Astrocyte (in vitro differentiated cells and primary cell): Measurements from ENCODE around the gene TCAIM. TPM values are rescaled to one million over a fixed set of nuclear protein-coding genes. Genes with fewer than 3 reads are reported as not detected.
"Not testable (repeated sequence)": the region's sequence is repeated elsewhere in the genome, so short reads cannot be mapped to it uniquely, and the experiment has no call there.

ENCODE experiments used
- DNase-seq: peaks from one replicate; pipeline ENCODE4 v3.0.0-alpha.2; 2010; ENCODE audit warnings: low read depth
- FAIRE-seq: peaks from 2 replicates; lab custom pipeline; 2011; peaks lifted over from hg19 to GRCh38; lab: Jason Lieb, UNC
- H2AFZ ChIP-seq: 2 replicates; pipeline ENCODE4 v1.6.0; 2012; ENCODE audit warnings: low read depth, low read length, inconsistent platforms
- H3K27ac ChIP-seq: 2 replicates; pipeline ENCODE4 v1.5.1; 2011; ENCODE audit warnings: low read depth, low read length, inconsistent platforms
- H3K27me3 ChIP-seq: 2 replicates; pipeline ENCODE4 v1.6.0; 2011; ENCODE audit warnings: low read length, inconsistent platforms; ENCODE audit not compliant: insufficient read depth
- H3K36me3 ChIP-seq: 2 replicates; pipeline ENCODE4 v1.5.1; 2011; ENCODE audit warnings: low read length, inconsistent platforms; ENCODE audit not compliant: insufficient read depth
- H3K4me1 ChIP-seq: 2 replicates; pipeline ENCODE4 v1.5.1; 2011; ENCODE audit warnings: low read length, inconsistent platforms; ENCODE audit not compliant: insufficient read depth
- H3K4me2 ChIP-seq: 2 replicates; pipeline ENCODE4 v1.6.0; 2012; ENCODE audit warnings: low read length, inconsistent platforms
- H3K4me3 ChIP-seq: 2 replicates; pipeline ENCODE4 v1.5.1; 2011; ENCODE audit warnings: low read depth, mild to moderate bottlenecking, low read length, inconsistent platforms; ENCODE audit not compliant: insufficient read depth
- H3K79me2 ChIP-seq: 2 replicates; pipeline ENCODE4 v1.6.0; 2012; ENCODE audit warnings: mild to moderate bottlenecking, low read length, inconsistent platforms; ENCODE audit not compliant: insufficient read depth
- H3K9ac ChIP-seq: 2 replicates; pipeline ENCODE4 v1.6.0; 2012; ENCODE audit warnings: mild to moderate bottlenecking, low read length, inconsistent platforms
- H3K9me3 ChIP-seq: 2 replicates; pipeline ENCODE4 v1.5.1; 2012; ENCODE audit warnings: low read depth, mild to moderate bottlenecking, low read length, inconsistent platforms; ENCODE audit not compliant: insufficient read depth
- H4K20me1 ChIP-seq: 2 replicates; pipeline ENCODE4 v1.6.0; 2012; ENCODE audit warnings: low read length, inconsistent platforms; ENCODE audit not compliant: insufficient read depth
- H3K27ac Mint-ChIP-seq: one replicate; pipeline ENCODE4 v1.8.0; 2021; ENCODE audit warnings: mild to moderate bottlenecking, mixed read lengths; ENCODE audit not compliant: unreplicated experiment
- H3K27me3 Mint-ChIP-seq: one replicate; pipeline ENCODE4 v1.8.0; 2021; ENCODE audit warnings: low read depth, mixed read lengths; ENCODE audit not compliant: unreplicated experiment
- H3K36me3 Mint-ChIP-seq: one replicate; pipeline ENCODE4 v1.8.0; 2021; ENCODE audit warnings: low read depth, mixed read lengths; ENCODE audit not compliant: unreplicated experiment
- H3K4me1 Mint-ChIP-seq: one replicate; pipeline ENCODE4 v1.8.0; 2021; ENCODE audit warnings: low read depth, mixed read lengths; ENCODE audit not compliant: unreplicated experiment
- H3K4me3 Mint-ChIP-seq: one replicate; pipeline ENCODE4 v1.8.0; 2021; ENCODE audit warnings: mild to moderate bottlenecking, moderate library complexity, mixed read lengths; ENCODE audit not compliant: unreplicated experiment
- H3K9me3 Mint-ChIP-seq: one replicate; pipeline ENCODE4 v1.8.0; 2021; ENCODE audit warnings: mild to moderate bottlenecking, mixed read lengths; ENCODE audit not compliant: unreplicated experiment
- EZH2 ChIP-seq: IDR thresholded peaks from 2 replicates; pipeline ENCODE4 v1.6.1; 2012; ENCODE audit warnings: mild to moderate bottlenecking, low read length, inconsistent platforms; ENCODE audit not compliant: insufficient read depth
- total RNA-seq: library from RNA; stranded (reverse); gene quantifications from 2 replicates; pipeline ENCODE4 v1.2.1, GENCODE V29; 2021
- TF ChIP-seq, protein P1 (sequence below): IDR thresholded peaks from 2 replicates; pipeline ENCODE4 v1.5.1; 2011; ENCODE audit warnings: low read depth, mild to moderate bottlenecking, inconsistent platforms, low read length, moderate library complexity; ENCODE audit not compliant: insufficient read depth

Gene TCAIM
- total RNA-seq, 1 donor from 2014 or later: 25.5 TPM

DNA sequence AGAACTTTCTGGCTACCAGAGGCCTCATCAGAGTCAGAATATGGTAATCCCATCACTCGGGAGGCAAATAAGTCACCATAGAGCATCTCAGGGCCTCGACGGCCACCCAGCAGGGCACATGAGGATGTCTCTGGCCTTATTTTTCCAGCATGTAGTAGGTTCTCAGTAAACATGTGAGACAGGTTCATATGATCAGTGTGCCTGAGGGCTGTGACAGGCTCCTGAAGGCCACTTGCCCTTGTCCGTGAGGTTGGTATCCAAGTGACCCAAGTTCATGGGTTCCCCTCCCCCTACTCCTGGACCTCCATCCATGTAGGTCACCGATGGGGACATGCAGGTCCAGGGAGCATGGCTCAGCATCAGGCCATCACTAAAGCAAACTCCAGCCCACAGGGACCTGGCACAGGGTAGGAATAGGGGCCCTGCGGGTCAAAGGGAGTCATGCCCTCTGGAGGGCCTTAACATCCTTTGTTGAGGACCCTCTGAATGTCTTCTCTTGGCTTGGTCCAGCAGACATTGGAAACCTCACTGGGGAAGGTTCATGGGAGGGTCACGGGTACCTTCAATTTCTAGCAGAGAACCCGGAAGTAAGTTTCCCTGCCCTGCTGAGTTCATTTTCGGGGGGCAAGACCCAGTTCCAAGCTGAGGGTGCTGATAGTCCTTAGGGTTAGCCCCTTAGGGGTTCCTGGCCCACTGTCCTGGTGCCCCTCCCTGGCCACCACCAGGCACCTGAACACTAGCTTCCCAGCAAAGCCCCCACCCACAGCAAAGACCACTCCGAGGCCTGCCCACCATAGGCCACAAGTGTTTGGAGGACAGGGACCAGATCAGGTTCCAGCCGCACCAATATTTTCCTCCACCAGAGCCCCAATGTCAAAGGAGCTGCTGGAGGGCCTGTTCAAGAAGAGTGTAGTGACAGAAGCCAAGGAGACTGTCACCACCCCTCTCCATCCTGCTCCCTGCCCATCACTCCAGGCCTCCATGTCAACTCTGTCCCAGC lies 77.8 kb downstream of the TCAIM start:
- Histone ChIP-seq H3K36me3 (no peaks in the 10 kb centered on the region), H3K4me1 (no peaks in the 10 kb centered on the region), H3K27ac (no peak overlapping the region), H3K9me3 (no peaks in the 10 kb centered on the region), H2AFZ (no peak overlapping the region), H3K27me3 (no peaks in the 10 kb centered on the region), H3K79me2 (no peaks in the 10 kb centered on the region), H3K4me2 (no peak overlapping the region), H3K9ac (no peak overlapping the region), H3K4me3 (no peak overlapping the region), H4K20me1 (no peaks in the 10 kb centered on the region)
- FAIRE-seq (no peak), DNase-seq (no peak)
- no peaks in the 10 kb centered on the region for H3K4me1 Mint-ChIP-seq
- no peak overlapping the region for H3K4me3 Mint-ChIP-seq
- H3K9me3 Mint-ChIP-seq: peaks cover 5% of the 10 kb centered on the region
- peaks cover 11% of the 10 kb centered on the region for H3K27me3 Mint-ChIP-seq
- peaks cover 3% of the 10 kb centered on the region for H3K36me3 Mint-ChIP-seq
- H3K27ac Mint-ChIP-seq: no peak overlapping the region
- TF ChIP-seq, protein P1, sequence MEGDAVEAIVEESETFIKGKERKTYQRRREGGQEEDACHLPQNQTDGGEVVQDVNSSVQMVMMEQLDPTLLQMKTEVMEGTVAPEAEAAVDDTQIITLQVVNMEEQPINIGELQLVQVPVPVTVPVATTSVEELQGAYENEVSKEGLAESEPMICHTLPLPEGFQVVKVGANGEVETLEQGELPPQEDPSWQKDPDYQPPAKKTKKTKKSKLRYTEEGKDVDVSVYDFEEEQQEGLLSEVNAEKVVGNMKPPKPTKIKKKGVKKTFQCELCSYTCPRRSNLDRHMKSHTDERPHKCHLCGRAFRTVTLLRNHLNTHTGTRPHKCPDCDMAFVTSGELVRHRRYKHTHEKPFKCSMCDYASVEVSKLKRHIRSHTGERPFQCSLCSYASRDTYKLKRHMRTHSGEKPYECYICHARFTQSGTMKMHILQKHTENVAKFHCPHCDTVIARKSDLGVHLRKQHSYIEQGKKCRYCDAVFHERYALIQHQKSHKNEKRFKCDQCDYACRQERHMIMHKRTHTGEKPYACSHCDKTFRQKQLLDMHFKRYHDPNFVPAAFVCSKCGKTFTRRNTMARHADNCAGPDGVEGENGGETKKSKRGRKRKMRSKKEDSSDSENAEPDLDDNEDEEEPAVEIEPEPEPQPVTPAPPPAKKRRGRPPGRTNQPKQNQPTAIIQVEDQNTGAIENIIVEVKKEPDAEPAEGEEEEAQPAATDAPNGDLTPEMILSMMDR: no peak
- TF ChIP-seq EZH2: no peak

- H3K27ac Mint-ChIP-seq, DNase-seq, H3K79me2 ChIP-seq, H3K9me3 Mint-ChIP-seq, H3K4me2 ChIP-seq, H3K9me3 ChIP-seq, H3K4me3 Mint-ChIP-seq, H3K4me3 ChIP-seq, FAIRE-seq, H2AFZ ChIP-seq, H3K4me1 Mint-ChIP-seq, H3K36me3 Mint-ChIP-seq, H3K4me1 ChIP-seq, H3K27ac ChIP-seq, H3K9ac ChIP-seq, H3K36me3 ChIP-seq, H4K20me1 ChIP-seq, H3K27me3 ChIP-seq: not testable (repeated sequence)
- peaks cover 11% of the 10 kb centered on the region for H3K27me3 Mint-ChIP-seq
Observed at GRCh38 chr3:44418118-44418517, 79.6 kb downstream of the TCAIM start.

GRCh38 chr3:44418549-44418948 lies 80.0 kb downstream of the TCAIM start:
- H3K9me3 ChIP-seq: no peaks in the 10 kb centered on the region
- no peak overlapping the region for H3K4me3 Mint-ChIP-seq
- no peak overlapping the region for H3K9ac ChIP-seq
- TF ChIP-seq EZH2: no peak
- TF ChIP-seq, protein P1: peak; percentile 14
- H3K36me3 ChIP-seq: no peaks in the 10 kb centered on the region
- H3K27me3 ChIP-seq: no peaks in the 10 kb centered on the region
- H3K27ac Mint-ChIP-seq: no peak overlapping the region
- no peaks in the 10 kb centered on the region for H3K79me2 ChIP-seq
- no peaks in the 10 kb centered on the region for H3K4me1 ChIP-seq
- H3K4me3 ChIP-seq: no peak overlapping the region
- no peak for DNase-seq
- peaks cover 3% of the 10 kb centered on the region for H3K36me3 Mint-ChIP-seq
- peaks cover 5% of the 10 kb centered on the region for H3K9me3 Mint-ChIP-seq
- FAIRE-seq: no peak
- no peaks in the 10 kb centered on the region for H4K20me1 ChIP-seq
- peaks cover 11% of the 10 kb centered on the region for H3K27me3 Mint-ChIP-seq
- no peaks in the 10 kb centered on the region for H3K4me1 Mint-ChIP-seq
- H3K27ac ChIP-seq: no peak overlapping the region
- no peak overlapping the region for H2AFZ ChIP-seq
- no peak overlapping the region for H3K4me2 ChIP-seq
